H9 (cell line): ENCODE measurements around the gene NFKB2. TPM values are rescaled to one million over a fixed set of nuclear protein-coding genes. Genes with fewer than 3 reads are reported as not detected.

Experiments used
- DNase-seq: peaks from one replicate; pipeline ENCODE4 v3.0.0-alpha.2; 2017
- H2AFZ ChIP-seq: one replicate; pipeline ENCODE4 v1.6.1; 2013; ENCODE audit warnings: mild to moderate bottlenecking, low read length, control low read depth, moderate library complexity
- H2AK5ac ChIP-seq: 2 replicates; pipeline ENCODE4 v1.6.1; 2013; ENCODE audit warnings: low read length, control low read depth, mixed read lengths; ENCODE audit not compliant: insufficient read length
- H2BK120ac ChIP-seq: one replicate; pipeline ENCODE4 v1.6.1; 2013; ENCODE audit warnings: low read depth, mild to moderate bottlenecking, low read length, control low read depth, inconsistent platforms; ENCODE audit not compliant: poor library complexity, severe bottlenecking
- H2BK12ac ChIP-seq: 2 replicates; pipeline ENCODE4 v1.6.1; 2013; ENCODE audit warnings: low read length, control low read depth, mixed read lengths, low read depth; ENCODE audit not compliant: insufficient read length
- H2BK15ac ChIP-seq: 2 replicates; pipeline ENCODE4 v1.6.1; 2013; ENCODE audit warnings: low read depth, low read length, control low read depth
- H2BK20ac ChIP-seq: one replicate; pipeline ENCODE4 v1.6.1; 2013; ENCODE audit warnings: low read depth, mild to moderate bottlenecking, low read length, control low read depth, inconsistent platforms; ENCODE audit not compliant: poor library complexity, severe bottlenecking
- H2BK5ac ChIP-seq: 2 replicates; pipeline ENCODE4 v1.6.1; 2013; ENCODE audit warnings: low read length, control low read depth, mixed read lengths; ENCODE audit not compliant: insufficient read length
- H3K14ac ChIP-seq: 2 replicates; pipeline ENCODE4 v1.6.1; 2013; ENCODE audit warnings: low read length, control low read depth; ENCODE audit not compliant: insufficient read depth
- H3K18ac ChIP-seq: 2 replicates; pipeline ENCODE4 v1.6.1; 2013; ENCODE audit warnings: low read depth, mild to moderate bottlenecking, mixed read lengths, low read length, control low read depth; ENCODE audit not compliant: insufficient read length
- H3K23ac ChIP-seq: 2 replicates; pipeline ENCODE4 v1.6.1; 2013; ENCODE audit warnings: low read length, control low read depth, mixed read lengths, low read depth; ENCODE audit not compliant: insufficient read length
- H3K23me2 ChIP-seq: 2 replicates; pipeline ENCODE4 v1.6.1; 2013; ENCODE audit warnings: low read depth, mild to moderate bottlenecking, mixed read lengths, low read length, control low read depth; ENCODE audit not compliant: insufficient read length, poor library complexity, severe bottlenecking
- H3K27ac ChIP-seq: 2 replicates; pipeline ENCODE4 v1.5.1; 2013; ENCODE audit warnings: low read length, control low read depth, mixed read lengths, low read depth; ENCODE audit not compliant: insufficient read length
- H3K27me3 ChIP-seq: 2 replicates; pipeline ENCODE4 v1.6.1; 2013; ENCODE audit warnings: low read length, control low read depth, inconsistent platforms; ENCODE audit not compliant: insufficient read depth
- H3K4ac ChIP-seq: 2 replicates; pipeline ENCODE4 v1.6.1; 2013; ENCODE audit warnings: low read depth, mild to moderate bottlenecking, control low read depth, inconsistent platforms, low read length, moderate library complexity
- H3K4me1 ChIP-seq: 2 replicates; pipeline ENCODE4 v1.6.1; 2013; ENCODE audit warnings: low read length, control low read depth, inconsistent platforms; ENCODE audit not compliant: insufficient read depth
- H3K4me2 ChIP-seq: 2 replicates; pipeline ENCODE4 v1.6.1; 2013; ENCODE audit warnings: low read length, control low read depth, mixed read lengths; ENCODE audit not compliant: insufficient read length, insufficient read depth
- H3K56ac ChIP-seq: 2 replicates; pipeline ENCODE4 v1.6.1; 2013; ENCODE audit warnings: low read depth, mild to moderate bottlenecking, mixed read lengths, low read length, control low read depth; ENCODE audit not compliant: insufficient read length
- H3K79me1 ChIP-seq: 2 replicates; pipeline ENCODE4 v1.6.1; 2013; ENCODE audit warnings: low read depth, mild to moderate bottlenecking, moderate library complexity, low read length, control low read depth, inconsistent platforms; ENCODE audit not compliant: insufficient read depth, poor library complexity, severe bottlenecking
- H3K79me2 ChIP-seq: 2 replicates; pipeline ENCODE4 v1.6.1; 2013; ENCODE audit warnings: low read length, control low read depth, inconsistent platforms; ENCODE audit not compliant: insufficient read depth
- H3K9ac ChIP-seq: 2 replicates; pipeline ENCODE4 v1.6.1; 2013; ENCODE audit warnings: low read length, control low read depth, mixed read lengths; ENCODE audit not compliant: insufficient read length; ENCODE audit errors: extremely low read depth
- H3K9me3 ChIP-seq: one replicate; pipeline ENCODE4 v1.6.1; 2013; ENCODE audit warnings: low read depth, low read length, inconsistent platforms; ENCODE audit not compliant: control insufficient read depth
- H3T11ph ChIP-seq: one replicate; pipeline ENCODE4 v1.6.1; 2013; ENCODE audit warnings: mild to moderate bottlenecking, low read length, control low read depth, inconsistent platforms
- H4K20me1 ChIP-seq: one replicate; pipeline ENCODE4 v1.6.1; 2013; ENCODE audit not compliant: control insufficient read depth, insufficient read length, insufficient read depth
- H4K5ac ChIP-seq: 2 replicates; pipeline ENCODE4 v1.6.1; 2013; ENCODE audit warnings: low read depth, mild to moderate bottlenecking, mixed read lengths, low read length, control low read depth; ENCODE audit not compliant: insufficient read length
- H4K8ac ChIP-seq: replicated peaks from 2 replicates; pipeline ENCODE4 v1.6.1; 2013; ENCODE audit warnings: low read length, control low read depth, mixed read lengths, low read depth; ENCODE audit not compliant: insufficient read length
- H4K91ac ChIP-seq: 2 replicates; pipeline ENCODE4 v1.6.1; 2013; ENCODE audit warnings: low read depth, mild to moderate bottlenecking, moderate library complexity, mixed read lengths, low read length, control low read depth; ENCODE audit not compliant: insufficient read length
- H3K27ac Mint-ChIP-seq, 3 experiments: 2 replicates in 2 of 3; 3 replicates in 1 of 3; pipeline ENCODE4 v1.8.0; 2020 to 2021; ENCODE audit warnings: mixed read lengths in 3 of 3, mild to moderate bottlenecking in 1 of 3, moderate library complexity in 1 of 3
- H3K27me3 Mint-ChIP-seq: 2 replicates; pipeline ENCODE4 v1.8.0; 2021; ENCODE audit warnings: low read depth, mild to moderate bottlenecking, moderate library complexity, mixed read lengths
- H3K36me3 Mint-ChIP-seq, 3 experiments: 2 replicates in 2 of 3; 3 replicates in 1 of 3; pipeline ENCODE4 v1.8.0; 2020 to 2021; ENCODE audit warnings: low read depth in 3 of 3, mixed read lengths in 3 of 3; ENCODE audit not compliant: insufficient read depth in 1 of 3
- H3K4me1 Mint-ChIP-seq, 2 experiments: 2 replicates each; pipeline ENCODE4 v1.8.0; 2020; ENCODE audit warnings: mixed read lengths in 2 of 2
- H3K4me3 Mint-ChIP-seq, 2 experiments: 2 replicates in 1 of 2; 3 replicates in 1 of 2; pipeline ENCODE4 v1.8.0; 2020 to 2021; ENCODE audit warnings: mild to moderate bottlenecking in 2 of 2, mixed read lengths in 2 of 2, moderate library complexity in 1 of 2
- H3K9me3 Mint-ChIP-seq, 2 experiments: 2 replicates in 1 of 2; 3 replicates in 1 of 2; pipeline ENCODE4 v1.8.0; 2020; ENCODE audit warnings: mild to moderate bottlenecking in 2 of 2, mixed read lengths in 2 of 2, moderate library complexity in 1 of 2
- WGBS: extraction: QIAGEN DNeasy Blood & Tissue Kit; methylation state at CpG from one replicate; pipeline ENCODE4 v1.1.7; 2013; ENCODE audit warnings: missing lambda C conversion rate, low lambda C conversion rate, mixed read lengths; ENCODE audit not compliant: insufficient read length; ENCODE audit errors: extremely low coverage; 5-methylcytosine and 5-hydroxymethylcytosine counted together
- total RNA-seq: library from RNA; stranded (reverse); gene quantifications from 2 replicates; pipeline ENCODE4 v1.2.1, GENCODE V29; 2021
- TF ChIP-seq, protein P1 (sequence below): fragments of 200-600 bp; sonication (generic); conservative IDR thresholded peaks from 3 replicates; pipeline ENCODE4 v1.8.0; 2021; ENCODE audit warnings: antibody characterized with exemption, mild to moderate bottlenecking

Gene NFKB2
- total RNA-seq, 1 experiment from 2014 or later, result 23.7 TPM

DNA sequence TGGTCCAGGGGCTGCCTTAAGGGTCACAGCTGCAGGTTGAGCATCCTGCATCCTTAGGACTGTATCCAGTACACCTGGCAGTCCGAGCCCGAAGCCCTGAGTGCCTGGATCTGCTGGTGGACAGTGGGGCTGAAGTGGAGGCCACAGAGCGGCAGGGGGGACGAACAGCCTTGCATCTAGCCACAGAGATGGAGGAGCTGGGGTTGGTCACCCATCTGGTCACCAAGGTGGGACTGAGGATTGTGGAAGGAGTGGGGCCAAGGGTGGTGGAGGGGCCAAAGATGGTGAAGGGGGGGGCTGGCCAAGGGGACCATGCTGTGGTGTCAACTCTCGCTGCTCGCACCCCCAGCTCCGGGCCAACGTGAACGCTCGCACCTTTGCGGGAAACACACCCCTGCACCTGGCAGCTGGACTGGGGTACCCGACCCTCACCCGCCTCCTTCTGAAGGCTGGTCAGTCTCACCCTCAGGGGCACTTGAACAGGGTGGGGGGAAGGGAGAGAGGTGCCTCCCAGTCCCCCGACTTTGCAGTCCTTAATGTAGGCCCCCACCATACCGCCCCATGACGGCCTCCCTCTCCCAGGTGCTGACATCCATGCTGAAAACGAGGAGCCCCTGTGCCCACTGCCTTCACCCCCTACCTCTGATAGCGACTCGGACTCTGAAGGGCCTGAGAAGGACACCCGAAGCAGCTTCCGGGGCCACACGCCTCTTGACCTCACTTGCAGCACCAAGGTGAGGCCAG, 5.3 kb downstream of the NFKB2 start:
- WGBS, result no CpG with 5 or more reads among the region's 22 CpGs
- Histone ChIP-seq H3K79me2 (no peaks in the 10 kb centered on the region), H4K20me1 (no peaks in the 10 kb centered on the region), H2AFZ (no peak overlapping the region), H4K91ac (no peak overlapping the region), H3K18ac (no peak overlapping the region), H3K79me1 (no peaks in the 10 kb centered on the region), H3K27me3 (no peaks in the 10 kb centered on the region), H3K9me3 (no peaks in the 10 kb centered on the region), H3T11ph (no peak overlapping the region), H4K8ac (no peak overlapping the region), H3K56ac (no peak overlapping the region), H2BK15ac (no peak overlapping the region), H2BK5ac (no peak overlapping the region), H3K4me2 (no peak overlapping the region), H3K14ac (no peak overlapping the region), H2BK120ac (no peak overlapping the region), H3K4ac (no peak overlapping the region), H3K23ac (no peak overlapping the region), H3K23me2 (peaks cover 3% of the 10 kb centered on the region), H3K9ac (no peak overlapping the region), H4K5ac (no peak overlapping the region), H3K27ac (no peak overlapping the region), H3K4me1 (no peaks in the 10 kb centered on the region), H2AK5ac (no peak overlapping the region), H2BK20ac (no peak overlapping the region), H2BK12ac (no peak overlapping the region)
- Mint-ChIP-seq H3K4me1 (peaks cover 11 to 24% of the 10 kb centered on the region in 2 experiments), H3K9me3 (no peaks in the 10 kb centered on the region), H3K4me3 (peak overlapping the region in 1 of 2 experiments; percentile 54; a peak in 2 of 5 replicates), H3K36me3 (peaks cover 1 to 31% (median 21%) of the 10 kb centered on the region in 3 experiments; a peak in 5 of 7 replicates), H3K27ac (no peak overlapping the region; a peak in 1 of 7 replicates), H3K27me3 (peaks cover 44% of the 10 kb centered on the region)
- TF ChIP-seq, protein P1, sequence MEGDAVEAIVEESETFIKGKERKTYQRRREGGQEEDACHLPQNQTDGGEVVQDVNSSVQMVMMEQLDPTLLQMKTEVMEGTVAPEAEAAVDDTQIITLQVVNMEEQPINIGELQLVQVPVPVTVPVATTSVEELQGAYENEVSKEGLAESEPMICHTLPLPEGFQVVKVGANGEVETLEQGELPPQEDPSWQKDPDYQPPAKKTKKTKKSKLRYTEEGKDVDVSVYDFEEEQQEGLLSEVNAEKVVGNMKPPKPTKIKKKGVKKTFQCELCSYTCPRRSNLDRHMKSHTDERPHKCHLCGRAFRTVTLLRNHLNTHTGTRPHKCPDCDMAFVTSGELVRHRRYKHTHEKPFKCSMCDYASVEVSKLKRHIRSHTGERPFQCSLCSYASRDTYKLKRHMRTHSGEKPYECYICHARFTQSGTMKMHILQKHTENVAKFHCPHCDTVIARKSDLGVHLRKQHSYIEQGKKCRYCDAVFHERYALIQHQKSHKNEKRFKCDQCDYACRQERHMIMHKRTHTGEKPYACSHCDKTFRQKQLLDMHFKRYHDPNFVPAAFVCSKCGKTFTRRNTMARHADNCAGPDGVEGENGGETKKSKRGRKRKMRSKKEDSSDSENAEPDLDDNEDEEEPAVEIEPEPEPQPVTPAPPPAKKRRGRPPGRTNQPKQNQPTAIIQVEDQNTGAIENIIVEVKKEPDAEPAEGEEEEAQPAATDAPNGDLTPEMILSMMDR, result no peak
- DNase-seq, result no peak
